ENCODE measurements around the gene CASP7. TPM values are rescaled to one million over a fixed set of nuclear protein-coding genes. Genes with fewer than 3 reads are reported as not detected.
"Not testable (repeated sequence)": the region's sequence is repeated elsewhere in the genome, so short reads cannot be mapped to it uniquely, and the experiment has no call there.

Gene CASP7
- total RNA-seq, 2 donors from 2014 or later = 7.2 to 9.5 TPM

- TF ChIP-seq, protein P1, sequence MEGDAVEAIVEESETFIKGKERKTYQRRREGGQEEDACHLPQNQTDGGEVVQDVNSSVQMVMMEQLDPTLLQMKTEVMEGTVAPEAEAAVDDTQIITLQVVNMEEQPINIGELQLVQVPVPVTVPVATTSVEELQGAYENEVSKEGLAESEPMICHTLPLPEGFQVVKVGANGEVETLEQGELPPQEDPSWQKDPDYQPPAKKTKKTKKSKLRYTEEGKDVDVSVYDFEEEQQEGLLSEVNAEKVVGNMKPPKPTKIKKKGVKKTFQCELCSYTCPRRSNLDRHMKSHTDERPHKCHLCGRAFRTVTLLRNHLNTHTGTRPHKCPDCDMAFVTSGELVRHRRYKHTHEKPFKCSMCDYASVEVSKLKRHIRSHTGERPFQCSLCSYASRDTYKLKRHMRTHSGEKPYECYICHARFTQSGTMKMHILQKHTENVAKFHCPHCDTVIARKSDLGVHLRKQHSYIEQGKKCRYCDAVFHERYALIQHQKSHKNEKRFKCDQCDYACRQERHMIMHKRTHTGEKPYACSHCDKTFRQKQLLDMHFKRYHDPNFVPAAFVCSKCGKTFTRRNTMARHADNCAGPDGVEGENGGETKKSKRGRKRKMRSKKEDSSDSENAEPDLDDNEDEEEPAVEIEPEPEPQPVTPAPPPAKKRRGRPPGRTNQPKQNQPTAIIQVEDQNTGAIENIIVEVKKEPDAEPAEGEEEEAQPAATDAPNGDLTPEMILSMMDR (IDR thresholded peaks at IDR 0.05) = no peak
- peaks cover 0 to 25% of the 10 kb centered on the region in 2 donors for H3K4me1 ChIP-seq
- H3K27me3 ChIP-seq = no peaks in the 10 kb centered on the region
- peak overlapping the region in 1 of 2 donors; percentile 87 for H3K27ac ChIP-seq
- DNase-seq (ENCODE audit: low spot score) = no peak
- H3K36me3 ChIP-seq = peaks cover 64% of the 10 kb centered on the region
- H3K9me3 ChIP-seq = no peaks in the 10 kb centered on the region
- no peak overlapping the region for H3K4me3 ChIP-seq
Measured at GRCh38 chr10:113650172-113650571, 29.5 kb upstream of the CASP7 start.

DNA sequence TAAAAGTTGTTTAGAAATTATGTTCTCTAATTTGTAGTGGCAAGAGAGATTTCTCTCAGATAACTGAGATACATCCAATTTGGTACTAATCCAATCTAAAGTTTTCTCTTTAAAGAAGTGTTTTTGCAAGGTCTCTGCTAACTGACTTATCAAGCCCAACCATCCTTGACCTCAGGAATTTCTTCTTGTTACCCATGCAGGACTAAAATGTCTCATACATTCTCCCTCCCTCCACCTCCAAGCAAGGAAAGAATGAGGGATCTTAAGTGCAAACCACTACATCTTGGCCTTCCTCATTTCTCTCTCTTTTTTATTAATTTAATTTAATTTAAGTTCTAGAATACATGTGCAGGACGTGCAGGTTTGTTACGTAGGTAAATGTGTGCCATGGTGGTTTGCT lies 28.7 kb upstream of the CASP7 start:
- Histone ChIP-seq H3K9me3 (no peaks in the 10 kb centered on the region), H3K4me1 (peaks cover 0 to 22% of the 10 kb centered on the region in 2 donors), H3K27ac (no peak overlapping the region), H3K27me3 (no peaks in the 10 kb centered on the region), H3K36me3 (peaks cover 64% of the 10 kb centered on the region), H3K4me3 (no peak overlapping the region)
- TF ChIP-seq, protein P1 (IDR thresholded peaks at IDR 0.05) = no peak
- DNase-seq (ENCODE audit: low spot score) = no peak

DNA sequence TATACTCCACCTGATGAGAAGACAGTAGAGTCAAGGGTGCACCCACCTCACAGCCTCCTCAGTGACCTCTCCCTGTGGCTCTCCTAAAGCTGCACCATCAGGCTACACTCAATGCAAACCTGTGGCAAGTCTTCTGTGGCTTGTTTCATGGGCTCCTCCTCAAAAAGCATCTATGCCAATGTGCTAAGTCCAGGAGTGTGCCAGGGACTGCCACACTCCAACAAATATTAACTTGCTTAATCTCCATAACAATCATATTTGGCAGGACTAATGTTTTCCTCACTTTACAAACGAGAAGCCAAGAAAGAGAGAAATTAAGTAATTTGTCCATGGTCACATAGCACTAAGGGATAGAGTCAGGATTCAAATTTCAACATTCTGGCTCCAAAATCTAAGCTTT lies 27.8 kb upstream of the CASP7 start:
- peaks cover 0 to 14% of the 10 kb centered on the region in 2 donors for H3K4me1 ChIP-seq
- H3K36me3 ChIP-seq = peaks cover 71% of the 10 kb centered on the region
- no peaks in the 10 kb centered on the region for H3K27me3 ChIP-seq
- H3K27ac ChIP-seq = no peak overlapping the region
- no peaks in the 10 kb centered on the region for H3K9me3 ChIP-seq
- no peak for DNase-seq (ENCODE audit: low spot score)
- TF ChIP-seq, protein P1 (IDR thresholded peaks at IDR 0.05) = no peak
- no peak overlapping the region for H3K4me3 ChIP-seq

DNA sequence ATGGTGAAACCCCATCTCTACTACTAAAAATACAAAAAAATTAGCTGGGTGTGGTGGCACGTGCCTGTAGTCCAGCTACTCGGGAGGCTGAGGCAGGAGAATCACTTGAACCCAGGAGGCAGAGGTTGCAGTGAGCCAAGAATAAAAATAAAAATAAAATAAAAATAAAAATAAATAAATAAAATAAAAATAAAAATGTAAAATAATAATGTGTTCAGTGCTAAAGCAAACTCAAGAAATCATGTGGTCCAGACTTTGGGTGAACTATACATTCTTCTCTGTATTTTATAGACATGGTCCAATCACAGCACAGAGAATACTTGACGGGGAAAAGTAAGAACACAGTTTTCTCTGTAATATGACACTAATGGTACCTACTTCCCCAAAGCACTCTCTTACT lies 27.3 kb upstream of the CASP7 start:
- peak overlapping the region in 1 of 2 donors; percentile 13 for H3K27ac ChIP-seq
- H3K4me3 ChIP-seq; H3K4me1 ChIP-seq; DNase-seq (ENCODE audit: low spot score); H3K9me3 ChIP-seq; H3K27me3 ChIP-seq: not testable (repeated sequence)
- peaks cover 74% of the 10 kb centered on the region for H3K36me3 ChIP-seq

DNA sequence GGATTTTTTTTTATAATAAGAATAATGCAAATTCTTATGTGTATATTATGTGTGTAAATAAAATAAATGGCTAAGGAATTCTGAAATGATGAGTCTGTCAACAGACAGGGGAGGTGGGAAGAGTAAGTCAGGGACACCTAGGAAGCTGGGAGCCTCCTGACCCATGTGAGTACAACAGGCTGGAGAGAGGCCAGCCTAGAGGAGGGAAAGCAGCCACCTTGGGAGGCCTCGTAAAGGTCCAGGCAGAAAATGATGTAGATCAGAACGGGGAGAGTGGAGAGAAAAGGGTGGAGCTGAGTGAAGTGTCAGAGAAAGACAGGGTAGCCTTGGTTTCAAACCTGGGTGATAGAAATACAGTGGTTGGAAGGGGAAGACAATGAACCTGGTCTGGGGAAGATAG lies 22.8 kb upstream of the CASP7 start:
- Histone ChIP-seq H3K4me3 (no peak overlapping the region), H3K4me1 (no peaks in the 10 kb centered on the region), H3K27ac (peak overlapping the region; percentile 34 to 36), H3K27me3 (no peaks in the 10 kb centered on the region), H3K36me3 (peaks cover 66% of the 10 kb centered on the region), H3K9me3 (no peaks in the 10 kb centered on the region)
- TF ChIP-seq, protein P1 (IDR thresholded peaks at IDR 0.05) = no peak
- no peak for DNase-seq (ENCODE audit: low spot score)

DNA sequence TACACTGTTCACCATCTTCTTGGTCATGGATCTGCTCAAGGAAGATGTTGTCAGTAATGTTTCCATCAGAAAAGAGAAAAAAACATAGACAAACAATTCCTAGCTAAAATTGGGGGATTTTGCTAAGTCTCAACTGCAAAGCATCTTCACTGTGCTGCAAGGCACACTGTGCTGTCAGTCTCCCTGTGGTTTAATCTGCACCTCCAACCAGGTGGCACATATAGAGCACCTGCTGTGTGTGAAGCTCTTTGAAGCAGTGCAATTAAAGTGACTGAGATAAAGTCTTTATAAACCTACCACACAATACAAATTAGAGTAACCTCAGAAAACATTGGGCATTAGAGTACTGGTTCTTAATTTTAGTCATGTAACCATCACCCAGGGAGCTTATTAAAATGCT lies 22.2 kb upstream of the CASP7 start:
- TF ChIP-seq, protein P1 (IDR thresholded peaks at IDR 0.05) = no peak
- no peak overlapping the region for H3K4me3 ChIP-seq
- no peaks in the 10 kb centered on the region for H3K27me3 ChIP-seq
- peaks cover 60% of the 10 kb centered on the region for H3K36me3 ChIP-seq
- no peak for DNase-seq (ENCODE audit: low spot score)
- peak overlapping the region; percentile 16 to 34 for H3K27ac ChIP-seq
- H3K9me3 ChIP-seq = no peaks in the 10 kb centered on the region
- no peaks in the 10 kb centered on the region for H3K4me1 ChIP-seq
